ENCODE data around the gene TMEM229B.

The TMEM229B gene

DNA sequence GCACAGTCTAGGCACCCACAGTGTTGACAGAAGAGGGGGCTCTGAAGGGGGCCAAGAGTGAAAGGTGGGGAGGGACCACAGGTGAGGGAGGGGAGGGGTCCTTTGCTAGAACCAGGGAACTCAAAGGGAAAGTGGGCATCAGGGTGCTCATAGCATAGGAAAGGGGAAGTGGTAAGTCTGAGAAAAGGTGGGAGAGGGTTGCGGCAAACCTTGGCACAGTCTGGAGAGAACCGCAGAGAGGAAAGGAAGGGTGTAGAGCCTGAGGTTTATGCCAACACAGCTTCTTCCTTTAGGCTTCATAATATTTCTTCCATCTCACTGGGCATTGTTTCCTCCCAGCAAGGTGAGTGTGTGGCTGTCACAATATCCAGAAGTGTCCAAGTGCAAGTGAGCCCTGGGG lies 65.1 kb downstream of the TMEM229B start:
- H3K27me3 ChIP-seq (ENCODE audit: control insufficient read depth, insufficient read depth, low read length), result no peaks in the 10 kb centered on the region
- peaks cover 20% of the 10 kb centered on the region; the same call in 1 of the 2 replicates for H3K4me1 ChIP-seq (ENCODE audit: control insufficient read depth, insufficient read depth, low read length)
- no peak overlapping the region for H3K27ac ChIP-seq (ENCODE audit: low read depth, low read length)
- no peaks in the 10 kb centered on the region for H3K36me3 ChIP-seq (ENCODE audit: control insufficient read depth, insufficient read depth, low read length)
- no peak overlapping the region for H3K4me3 ChIP-seq (ENCODE audit: low read depth, low read length)
- no peaks in the 10 kb centered on the region for H3K9me3 ChIP-seq (ENCODE audit: control insufficient read depth, insufficient read depth, low read depth, low read length)
- H3K9ac ChIP-seq (ENCODE audit: low read length), result no peak overlapping the region

DNA sequence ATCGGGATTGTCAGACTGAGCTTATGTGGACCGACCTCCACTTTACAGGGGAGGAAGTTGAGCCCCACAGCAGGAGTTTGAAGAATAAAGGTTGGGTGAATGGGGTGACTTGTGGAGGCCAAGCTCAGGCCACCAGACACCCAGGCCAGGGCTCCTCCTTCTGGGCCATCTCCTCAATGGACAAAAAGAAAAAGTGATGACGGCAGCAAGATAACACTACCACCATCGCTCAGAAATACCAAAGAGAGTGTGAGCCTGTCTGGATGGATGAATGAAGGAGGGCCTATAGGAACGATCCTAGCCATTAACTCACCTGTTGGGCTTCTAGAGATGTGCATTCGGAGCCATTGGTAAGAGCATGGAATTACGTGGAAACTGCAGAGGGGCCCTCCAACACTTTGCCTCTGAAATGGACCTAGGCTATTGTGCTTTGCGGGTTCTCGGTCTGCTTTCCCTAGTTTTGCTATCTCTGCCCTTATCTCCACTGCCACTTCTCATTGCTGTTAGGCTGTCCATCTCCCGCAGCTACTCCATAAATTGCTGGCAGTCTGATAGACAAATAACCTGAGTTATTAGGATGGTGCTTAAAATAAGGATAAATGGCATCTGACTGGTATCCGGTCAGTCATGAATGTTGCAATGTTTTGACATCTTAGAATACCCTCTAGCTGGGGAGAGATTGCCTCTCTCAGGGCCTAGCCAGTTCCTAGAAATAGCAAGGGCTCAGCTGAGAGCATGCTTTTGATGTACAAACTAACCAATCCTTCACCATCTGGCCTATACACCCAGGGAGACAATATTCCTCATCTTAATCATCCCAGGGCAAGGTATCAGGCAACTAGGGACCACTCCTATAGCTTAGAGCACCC lies 66.9 kb downstream of the TMEM229B start:
- peaks cover 9% of the 10 kb centered on the region; the same call in 1 of the 2 replicates for H3K4me1 ChIP-seq (ENCODE audit: control insufficient read depth, insufficient read depth, low read length)
- no peaks in the 10 kb centered on the region for H3K9me3 ChIP-seq (ENCODE audit: control insufficient read depth, insufficient read depth, low read depth, low read length)
- H3K9ac ChIP-seq (ENCODE audit: low read length), result no peak overlapping the region
- no peaks in the 10 kb centered on the region for H3K27me3 ChIP-seq (ENCODE audit: control insufficient read depth, insufficient read depth, low read length)
- no peaks in the 10 kb centered on the region for H3K36me3 ChIP-seq (ENCODE audit: control insufficient read depth, insufficient read depth, low read length)
- no peak overlapping the region for H3K4me3 ChIP-seq (ENCODE audit: low read depth, low read length)
- no peak overlapping the region for H3K27ac ChIP-seq (ENCODE audit: low read depth, low read length)

Measured in HUES6 (cell line).